WTC11 (cell line): ENCODE data around the gene GLO1. TPM values are rescaled to one million over a fixed set of nuclear protein-coding genes. Genes with fewer than 3 reads are reported as not detected.

Source experiments
- ATAC-seq: fragments of 200-7000 bp; cut with Tn5 transposase; 2 replicates; pipeline ENCODE4 v1.10.0; 2021; ENCODE audit warnings: mild to moderate bottlenecking, moderate library complexity
- CTCF ChIA-PET: fragments of 300-600 bp; sonication (Branson Sonifier 250); formaldehyde crosslinking; loops from one replicate; lab custom pipeline; 2021; ENCODE audit warnings: antibody characterized with exemption; lab: Charles Lee
- POLR2A ChIA-PET: fragments of 350-600 bp; sonication (Branson Sonifier 250); formaldehyde crosslinking; loops from one replicate; lab custom pipeline; 2021; ENCODE audit warnings: antibody characterized with exemption; lab: Charles Lee
- DNase-seq: peaks from one replicate; pipeline ENCODE4 v3.0.0; 2021; ENCODE audit warnings: low spot score
- H3K27ac Mint-ChIP-seq: 2 replicates; pipeline ENCODE4 v1.8.0; 2021; ENCODE audit warnings: mixed read lengths
- H3K27me3 Mint-ChIP-seq: 2 replicates; pipeline ENCODE4 v1.8.0; 2021; ENCODE audit warnings: low read depth, mild to moderate bottlenecking, moderate library complexity, mixed read lengths
- H3K36me3 Mint-ChIP-seq: 2 replicates; pipeline ENCODE4 v1.8.0; 2021; ENCODE audit warnings: mixed read lengths
- H3K4me1 Mint-ChIP-seq: 2 replicates; pipeline ENCODE4 v1.8.0; 2022; ENCODE audit warnings: mixed read lengths
- H3K4me3 Mint-ChIP-seq: 2 replicates; pipeline ENCODE4 v1.8.0; 2021; ENCODE audit warnings: mild to moderate bottlenecking, moderate library complexity, mixed read lengths
- H3K9me3 Mint-ChIP-seq: 2 replicates; pipeline ENCODE4 v1.8.0; 2021; ENCODE audit warnings: mixed read lengths
- ATF6 ChIP-seq: sonication (generic); formaldehyde crosslinking; IDR thresholded peaks from 2 replicates; pipeline ENCODE4 v1.8.1; 2023; ENCODE audit warnings: mild to moderate bottlenecking, missing genetic modification reagents
- CDX4 ChIP-seq: fragments of 250-450 bp; sonication (Bioruptor Pico); IDR thresholded peaks from 2 replicates; pipeline ENCODE4 v1.9.0; 2021; ENCODE audit warnings: moderate library complexity, mild to moderate bottlenecking, inconsistent platforms, borderline replicate concordance
- CREM ChIP-seq: sonication (generic); formaldehyde crosslinking; IDR thresholded peaks from 2 replicates; pipeline ENCODE4 v1.8.1; 2022; ENCODE audit warnings: mild to moderate bottlenecking, missing genetic modification reagents, moderate library complexity
- ERG ChIP-seq: fragments of 250-450 bp; sonication (Bioruptor Pico); IDR thresholded peaks from 2 replicates; pipeline ENCODE4 v1.8.0; 2021; ENCODE audit warnings: mild to moderate bottlenecking
- ESRRA ChIP-seq: sonication (generic); formaldehyde crosslinking; IDR thresholded peaks from 2 replicates; pipeline ENCODE4 v1.8.1; 2022; ENCODE audit warnings: mild to moderate bottlenecking, missing genetic modification reagents, borderline replicate concordance
- ETV6 ChIP-seq: sonication (generic); formaldehyde crosslinking; IDR thresholded peaks from 2 replicates; pipeline ENCODE4 v1.8.1; 2022; ENCODE audit warnings: mild to moderate bottlenecking, missing genetic modification reagents
- JUN ChIP-seq: sonication (generic); formaldehyde crosslinking; IDR thresholded peaks from 2 replicates; pipeline ENCODE4 v1.8.0; 2023; ENCODE audit warnings: mild to moderate bottlenecking, missing genetic modification reagents
- KAT7 ChIP-seq: sonication (generic); formaldehyde crosslinking; IDR thresholded peaks from 2 replicates; pipeline ENCODE4 v1.8.1; 2023; ENCODE audit warnings: missing genetic modification reagents, mild to moderate bottlenecking, borderline replicate concordance
- NR1H2 ChIP-seq: sonication (generic); formaldehyde crosslinking; IDR thresholded peaks from 2 replicates; pipeline ENCODE4 v1.9.0; 2021; ENCODE audit warnings: mild to moderate bottlenecking, moderate library complexity, missing genetic modification reagents
- TP53 ChIP-seq: sonication (generic); formaldehyde crosslinking; IDR thresholded peaks from 2 replicates; pipeline ENCODE4 v1.8.1; 2023; ENCODE audit warnings: mild to moderate bottlenecking, missing genetic modification reagents
- USF2 ChIP-seq: sonication (generic); formaldehyde crosslinking; IDR thresholded peaks from 2 replicates; pipeline ENCODE4 v1.8.1; 2023; ENCODE audit warnings: mild to moderate bottlenecking, missing genetic modification reagents, moderate library complexity
- ZNF219 ChIP-seq: sonication (generic); formaldehyde crosslinking; IDR thresholded peaks from 2 replicates; pipeline ENCODE4 v1.8.0; 2023; ENCODE audit warnings: missing genetic modification reagents, mild to moderate bottlenecking, borderline replicate concordance
- ZNF317 ChIP-seq: sonication (generic); formaldehyde crosslinking; IDR thresholded peaks from 2 replicates; pipeline ENCODE4 v1.8.1; 2023; ENCODE audit warnings: low read depth, mild to moderate bottlenecking, moderate library complexity, missing genetic modification reagents, borderline replicate concordance
- ZNF396 ChIP-seq: fragments of 250-450 bp; sonication (Bioruptor Pico); IDR thresholded peaks from 2 replicates; pipeline ENCODE4 v1.8.0; 2021; ENCODE audit warnings: mild to moderate bottlenecking, moderate library complexity, borderline replicate concordance
- ZSCAN18 ChIP-seq: fragments of 250-450 bp; sonication (Bioruptor Pico); IDR thresholded peaks from 2 replicates; pipeline ENCODE4 v2.1.2; 2022; ENCODE audit warnings: mild to moderate bottlenecking, moderate library complexity
- total RNA-seq: library from RNA; stranded (reverse); gene quantifications from 3 replicates; pipeline ENCODE4 v1.2.3, GENCODE V29; 2021

Gene GLO1
- total RNA-seq, 1 experiment from 2014 or later, result 147 TPM

- TF ChIP-seq ERG (no peak), TP53 (no peak), ZNF317 (CRISPR knock-in tag) (no peak), KAT7 (CRISPR knock-in tag) (no peak), NR1H2 (no peak), JUN (CRISPR knock-in tag) (no peak), ATF6 (CRISPR knock-in tag) (no peak), ZNF219 (CRISPR knock-in tag) (no peak), CDX4 (no peak)
Measured at GRCh38 chr6:38638941-38639497, 63.9 kb downstream of the GLO1 start (continued).

GRCh38 chr6:38637756-38638155, 65.2 kb downstream of the GLO1 start:
- DNase-seq, result no peak
- CTCF ChIA-PET, result no interaction called here
- H3K27me3 Mint-ChIP-seq, result peaks cover 6% of the 10 kb centered on the region; the same call in 1 of the 2 replicates

More at GRCh38 chr6:38637756-38638155, 65.2 kb downstream of the GLO1 start:
- Mint-ChIP-seq H3K4me3 (no peak overlapping the region), H3K4me1 (peaks cover 11% of the 10 kb centered on the region), H3K9me3 (no peaks in the 10 kb centered on the region), H3K27ac (no peak overlapping the region), H3K36me3 (no peaks in the 10 kb centered on the region)
- TF ChIP-seq ETV6 (CRISPR knock-in tag) (no peak), USF2 (CRISPR knock-in tag) (no peak), CREM (CRISPR knock-in tag) (no peak), ZNF396 (no peak), ESRRA (no peak), ZSCAN18 (CRISPR knock-in tag) (no peak), ERG (no peak)
- no peak for ATAC-seq
- POLR2A ChIA-PET, result no interaction called here
